GM19043 (cell line): Measurements from ENCODE around the gene NUB1.

Source experiments
- ATAC-seq: cut with Tn5 transposase; IDR thresholded peaks from one replicate; pipeline ENCODE4 v1.9.1; 2021; ENCODE audit warnings: low read depth; ENCODE audit not compliant: unreplicated experiment

Gene NUB1

DNA sequence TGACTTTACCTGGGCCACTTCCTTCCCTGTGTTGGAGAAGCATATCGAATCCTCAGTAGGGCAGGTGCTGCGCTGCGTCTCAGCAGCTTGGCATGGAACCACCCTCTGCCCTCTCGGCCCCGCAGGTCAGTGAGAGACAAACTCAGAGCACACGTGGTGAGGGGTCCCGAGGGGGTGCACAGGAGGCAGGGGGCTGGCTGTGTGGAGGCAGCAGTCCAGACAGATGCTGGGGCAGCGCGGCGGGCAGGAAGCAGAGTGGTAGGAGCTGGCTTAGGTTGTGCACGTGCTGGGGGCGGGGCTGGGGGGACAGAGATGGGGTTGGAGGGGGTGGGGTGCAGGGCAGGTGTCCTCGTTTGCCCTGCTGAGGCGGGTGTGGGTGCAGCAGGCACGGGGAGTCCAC, 33.1 kb downstream of the NUB1 start:
- no peak for ATAC-seq

DNA sequence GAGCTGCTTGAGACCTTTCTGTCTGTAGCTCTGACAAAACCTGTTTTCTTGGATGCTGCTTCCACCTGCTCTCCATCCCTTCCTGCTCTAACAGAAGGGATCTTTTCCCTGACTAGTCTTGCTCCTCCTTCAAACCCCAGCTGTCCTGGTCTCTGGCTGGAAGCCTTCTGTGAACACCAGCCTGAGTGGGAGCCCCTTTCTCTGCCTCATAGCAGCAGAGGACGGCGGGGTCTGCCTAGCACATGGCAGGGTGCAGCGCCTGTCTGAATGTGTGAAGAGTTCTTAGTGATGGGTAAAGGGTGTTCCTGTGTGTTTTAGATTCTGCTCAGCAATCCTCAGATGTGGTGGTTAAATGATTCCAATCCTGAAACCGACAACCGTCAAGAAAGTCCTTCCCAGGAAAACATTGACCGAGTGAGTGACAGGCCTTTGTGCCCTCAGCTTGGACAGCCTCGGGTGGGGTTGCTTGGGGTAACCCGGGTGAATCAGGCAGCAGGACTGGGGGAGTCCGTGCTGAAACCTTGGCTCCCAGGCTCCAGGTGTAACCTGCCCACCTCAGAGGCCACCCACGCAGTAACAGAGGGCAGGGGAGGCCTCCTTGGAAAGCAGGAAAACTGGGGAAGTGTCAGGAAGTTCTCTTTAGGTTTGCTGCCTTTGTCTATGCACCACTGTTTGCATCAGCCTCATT, 34.1 kb downstream of the NUB1 start:
- ATAC-seq, result no peak

DNA sequence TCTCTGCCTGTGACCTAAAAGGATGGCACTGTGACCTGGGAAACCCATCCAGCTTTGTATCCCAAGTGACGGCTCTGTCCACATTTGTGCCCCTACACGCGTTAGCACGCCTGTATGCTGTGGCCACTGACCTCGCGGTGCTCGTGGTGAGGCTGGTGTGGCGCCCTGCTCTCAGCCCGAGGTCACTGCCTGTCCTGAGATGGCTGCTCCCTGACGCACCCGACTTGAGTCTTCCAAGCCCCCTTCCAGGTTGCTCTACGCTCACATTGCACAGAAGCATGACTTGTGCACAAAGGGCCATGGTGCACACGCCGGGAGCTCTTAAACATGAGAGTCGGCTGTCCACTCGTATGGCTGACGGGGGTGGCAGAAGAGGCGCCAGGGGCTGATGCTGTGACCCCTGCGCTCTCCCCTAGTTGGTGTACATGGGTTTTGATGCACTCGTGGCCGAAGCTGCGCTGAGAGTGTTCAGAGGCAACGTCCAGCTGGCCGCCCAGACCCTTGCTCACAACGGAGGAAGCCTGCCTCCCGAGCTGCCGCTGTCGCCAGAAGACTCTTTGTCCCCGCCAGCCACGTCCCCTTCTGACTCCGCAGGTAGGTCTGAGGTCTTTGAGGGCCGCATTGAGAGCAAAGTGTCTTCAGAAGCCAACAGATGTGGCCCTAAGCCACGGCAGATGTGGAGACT, 34.7 kb downstream of the NUB1 start:
- ATAC-seq, result no peak

DNA sequence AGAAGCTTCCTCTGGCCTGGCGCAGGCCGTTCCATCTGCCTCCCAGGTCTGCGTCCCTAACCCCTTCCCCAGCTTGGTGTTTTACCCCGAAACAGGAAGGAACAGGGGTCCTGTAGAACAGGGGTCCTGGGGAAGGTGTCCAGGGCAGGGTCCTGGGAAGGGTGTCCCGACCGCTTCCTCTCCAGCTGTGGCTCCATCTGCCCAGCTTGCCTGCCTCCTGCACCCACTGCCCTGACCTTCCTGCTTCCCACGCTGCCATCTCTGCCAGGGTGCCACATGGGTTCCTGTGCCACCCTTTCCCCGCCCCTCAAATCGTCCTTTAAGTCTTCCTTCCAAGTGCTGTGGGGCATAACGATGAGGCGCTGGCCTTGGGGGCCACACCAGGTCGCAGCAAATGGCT, 35.8 kb downstream of the NUB1 start:
- no peak for ATAC-seq

DNA sequence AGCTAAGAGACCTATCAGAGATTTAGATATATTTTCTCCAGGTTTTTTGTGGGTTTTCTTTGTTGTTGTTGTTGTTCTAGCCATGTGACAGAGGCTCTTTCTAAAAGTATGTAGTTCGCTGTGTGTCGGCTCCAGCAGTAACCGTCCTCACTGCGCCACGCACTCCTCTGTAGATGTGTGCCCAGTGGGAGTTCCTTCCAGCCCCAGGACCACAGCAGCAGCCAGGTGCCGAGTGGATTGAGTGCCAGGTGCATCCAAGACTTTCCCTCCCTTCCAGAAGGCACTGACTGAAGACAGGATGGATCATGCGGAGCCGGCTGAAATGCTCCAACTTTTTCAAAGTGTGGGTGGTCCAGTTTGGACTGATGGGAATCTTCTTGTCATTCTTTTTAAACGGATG, 36.4 kb downstream of the NUB1 start:
- ATAC-seq, result no peak

DNA sequence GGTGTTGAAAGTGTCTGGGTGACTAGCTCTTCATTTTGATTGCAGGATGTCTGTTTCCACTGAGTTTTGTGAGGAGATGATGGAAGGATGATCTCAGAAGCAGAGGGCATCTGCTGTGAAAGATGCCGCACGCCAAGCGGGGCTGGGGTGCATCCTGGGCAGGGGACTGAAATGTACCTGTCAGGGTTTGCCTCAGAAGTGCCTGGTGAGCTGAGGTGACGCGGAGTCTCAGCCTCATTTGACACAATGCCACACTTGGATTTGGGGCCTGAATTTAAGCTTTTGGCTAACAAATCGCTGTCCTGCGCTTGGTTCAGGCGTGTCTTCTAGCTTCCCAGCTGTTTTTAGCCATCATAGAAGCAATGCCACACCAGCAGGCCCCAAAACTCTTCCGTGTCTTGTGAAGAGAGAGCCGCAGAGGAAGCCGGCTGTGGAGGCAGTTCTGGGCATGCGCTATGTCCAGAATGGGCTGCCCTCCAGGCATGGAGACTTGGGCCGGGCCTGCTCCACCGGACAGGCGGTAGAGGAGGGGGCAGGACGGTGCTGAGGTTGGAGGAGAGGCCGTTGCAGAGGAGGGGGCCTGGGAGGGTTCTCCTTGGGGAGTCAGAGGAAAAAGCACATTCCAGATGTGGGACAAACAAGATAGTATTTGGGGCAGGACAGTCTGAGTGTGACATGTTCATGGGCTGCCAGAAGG, 37.0 kb downstream of the NUB1 start:
- no peak for ATAC-seq

DNA sequence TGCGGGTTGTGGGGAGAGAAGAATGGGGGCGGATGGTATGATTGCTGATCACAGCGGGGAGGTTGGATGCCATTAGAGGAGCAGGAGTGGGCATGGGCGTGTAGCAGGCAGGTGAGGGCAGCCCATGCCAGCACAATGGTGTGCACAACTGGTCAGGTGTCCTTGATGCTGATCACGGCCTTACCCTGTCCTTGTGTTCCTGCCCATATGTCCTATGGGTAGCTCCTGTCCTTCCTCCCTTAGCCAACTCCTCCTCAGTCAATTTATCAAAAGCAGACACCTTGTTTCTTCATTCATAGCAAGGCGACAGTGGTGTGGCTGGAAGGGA, 37.5 kb downstream of the NUB1 start:
- ATAC-seq, result no peak

DNA sequence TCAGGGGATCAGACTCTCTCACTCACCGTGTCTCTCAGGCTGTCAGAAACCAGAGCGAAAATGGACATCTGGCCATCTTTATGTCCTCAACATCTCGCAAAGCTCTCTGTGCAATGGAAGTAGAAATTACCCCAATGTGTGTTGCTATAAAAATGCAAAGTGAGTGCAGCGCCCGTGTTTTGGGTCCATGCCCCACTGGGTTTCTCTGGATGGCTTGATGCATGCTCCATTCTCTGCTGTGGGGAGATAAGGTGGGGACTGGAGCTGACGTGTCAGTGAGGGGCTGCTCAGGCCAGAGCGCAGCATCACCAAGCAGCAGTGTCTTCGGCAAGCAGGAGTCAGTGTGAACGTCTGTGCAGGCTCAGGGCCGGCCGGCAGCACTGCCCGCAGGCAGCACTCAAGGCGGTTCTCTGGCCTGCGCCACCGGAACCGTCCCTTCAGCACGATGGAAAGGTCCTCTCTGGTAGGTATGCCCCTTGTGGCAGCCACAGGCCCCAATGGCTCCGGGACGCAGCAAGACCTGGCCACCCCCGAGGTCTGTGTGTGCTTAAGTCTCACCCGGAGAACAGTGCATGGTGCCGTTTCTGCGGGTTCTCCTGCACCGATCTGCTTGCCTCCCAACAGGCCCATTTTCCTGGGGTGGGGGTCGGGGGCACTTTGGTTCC, 38.1 kb downstream of the NUB1 start:
- ATAC-seq, result no peak

DNA sequence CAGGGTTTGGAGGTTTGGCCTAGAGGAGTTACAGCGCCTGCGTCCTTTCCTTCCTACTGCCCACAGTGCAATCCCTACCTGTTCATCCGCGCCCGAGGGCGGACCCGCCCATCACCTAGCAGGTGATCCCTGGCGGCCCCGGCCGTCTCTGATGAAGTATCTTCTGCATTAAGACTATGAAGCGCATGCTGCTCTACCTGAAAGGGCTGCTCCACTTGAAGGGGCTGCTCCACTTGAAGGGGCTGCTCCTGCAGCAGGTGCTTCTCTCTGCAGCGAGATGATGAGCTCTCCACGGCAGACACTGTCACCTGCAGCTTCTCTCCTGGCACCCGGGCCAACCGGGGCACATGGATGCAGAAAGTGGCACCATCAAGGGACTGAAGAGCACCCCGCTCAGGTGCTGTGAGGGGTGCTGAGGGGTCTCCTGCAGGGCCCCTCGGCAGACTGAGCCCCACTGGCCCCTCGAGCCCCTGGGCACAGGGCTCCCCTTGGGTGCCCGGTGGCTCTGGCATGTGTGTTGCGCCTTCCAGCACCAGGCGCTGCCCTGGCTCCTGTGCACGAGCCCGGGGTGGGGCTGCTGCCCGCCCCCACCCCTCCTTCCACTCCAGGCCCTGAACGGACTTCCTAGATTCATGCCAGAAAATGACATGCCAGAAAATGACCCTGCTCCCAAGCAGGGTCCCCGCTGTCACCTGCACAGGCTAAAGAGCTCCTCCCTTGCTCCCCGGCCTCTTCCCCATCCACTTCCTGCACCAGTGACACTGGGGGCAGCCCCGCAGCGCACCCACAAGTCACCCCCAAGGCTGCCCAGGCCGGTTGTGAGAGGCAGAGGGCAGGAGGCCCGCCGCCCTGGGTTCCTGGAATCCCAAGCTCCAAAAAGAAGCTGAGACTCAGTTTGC, 38.8 kb downstream of the NUB1 start:
- ATAC-seq, result no peak

DNA sequence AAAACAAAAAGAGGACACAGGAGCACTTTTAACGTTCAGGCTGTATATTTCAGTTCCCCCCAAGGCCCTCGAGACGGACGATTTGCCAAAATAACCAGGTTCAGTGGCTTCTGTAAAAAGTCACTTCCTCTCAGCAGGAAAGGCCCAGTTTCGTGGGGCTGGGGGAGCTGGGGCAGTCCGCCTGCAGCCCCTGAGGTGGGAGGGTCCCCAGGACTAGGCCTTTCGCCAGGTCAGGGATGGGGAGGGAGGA, 39.4 kb downstream of the NUB1 start:
- no peak for ATAC-seq

DNA sequence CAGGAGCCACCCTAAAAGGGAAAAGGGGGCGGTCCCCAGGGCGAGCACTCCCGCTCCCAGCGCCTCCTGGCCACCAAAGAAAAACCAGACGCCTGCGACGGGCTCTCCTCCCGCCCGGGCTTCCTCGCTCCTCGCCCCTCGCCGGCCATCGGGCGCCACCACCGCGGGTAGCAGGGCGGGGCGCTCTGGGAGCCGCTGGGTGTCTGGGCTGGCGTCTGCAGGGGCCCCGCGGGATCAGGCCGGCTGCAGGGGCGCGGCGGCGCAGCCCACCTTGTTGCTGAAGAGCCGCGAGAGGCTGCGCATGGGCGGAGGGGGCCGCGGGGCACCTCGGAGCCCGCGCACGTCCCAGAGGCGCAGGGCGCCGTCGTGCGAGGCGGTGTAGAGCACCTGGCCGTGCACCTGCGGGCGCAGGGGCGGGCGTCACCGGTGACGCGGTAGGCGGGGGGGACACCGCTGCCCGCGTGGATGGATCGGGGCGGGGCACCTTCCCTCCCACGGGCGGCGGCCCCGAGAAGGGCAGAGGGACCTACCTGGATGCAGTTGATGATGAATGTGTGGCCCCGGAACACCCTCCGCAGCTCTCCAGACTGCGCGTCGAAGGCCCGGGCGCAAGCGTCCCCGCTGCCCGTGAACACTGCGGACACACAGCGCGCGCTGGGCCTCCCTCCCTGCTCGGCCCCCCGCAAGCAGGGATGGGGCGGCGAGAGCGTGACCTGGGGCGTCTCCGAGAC, 39.9 kb downstream of the NUB1 start:
- ATAC-seq, result no peak

DNA sequence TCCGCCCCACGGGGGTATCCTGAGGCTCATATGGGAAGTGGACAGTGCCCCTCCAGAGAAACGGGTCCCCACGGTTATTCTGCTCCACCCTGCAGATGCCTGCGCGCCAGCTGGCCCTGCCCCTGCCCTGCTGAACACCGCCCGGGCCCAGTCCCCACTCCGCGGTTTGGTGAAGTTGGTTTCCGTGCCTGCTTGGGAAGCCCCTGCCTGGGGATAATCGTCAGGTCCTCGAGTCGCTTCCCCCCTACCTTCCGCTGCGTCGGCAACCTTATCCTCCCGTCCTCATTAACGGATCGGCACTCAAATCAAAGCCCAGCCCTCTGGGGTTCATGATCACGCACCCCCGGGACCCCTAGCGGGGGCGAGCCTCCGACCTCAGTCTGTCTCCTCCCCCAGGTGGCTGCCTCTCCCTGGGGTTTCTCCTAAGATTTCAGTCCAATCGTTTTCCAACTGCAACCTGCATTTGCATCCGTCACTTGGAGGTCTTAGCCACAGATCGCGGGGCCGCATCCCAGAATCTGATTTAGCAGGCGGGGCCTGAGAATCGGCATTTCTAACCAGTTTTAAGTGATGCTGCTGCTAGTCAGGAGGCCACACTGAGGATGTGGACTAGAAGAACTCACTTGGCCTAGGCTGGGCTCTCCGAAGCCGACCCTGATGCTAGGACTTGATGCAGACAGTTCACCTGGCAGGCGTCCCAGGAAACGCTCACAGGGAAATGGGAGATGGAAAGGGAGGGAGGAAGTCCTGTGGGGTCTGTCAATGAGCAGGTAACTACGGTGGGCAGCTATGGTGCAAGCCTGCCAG, 40.7 kb downstream of the NUB1 start:
- ATAC-seq, result no peak

DNA sequence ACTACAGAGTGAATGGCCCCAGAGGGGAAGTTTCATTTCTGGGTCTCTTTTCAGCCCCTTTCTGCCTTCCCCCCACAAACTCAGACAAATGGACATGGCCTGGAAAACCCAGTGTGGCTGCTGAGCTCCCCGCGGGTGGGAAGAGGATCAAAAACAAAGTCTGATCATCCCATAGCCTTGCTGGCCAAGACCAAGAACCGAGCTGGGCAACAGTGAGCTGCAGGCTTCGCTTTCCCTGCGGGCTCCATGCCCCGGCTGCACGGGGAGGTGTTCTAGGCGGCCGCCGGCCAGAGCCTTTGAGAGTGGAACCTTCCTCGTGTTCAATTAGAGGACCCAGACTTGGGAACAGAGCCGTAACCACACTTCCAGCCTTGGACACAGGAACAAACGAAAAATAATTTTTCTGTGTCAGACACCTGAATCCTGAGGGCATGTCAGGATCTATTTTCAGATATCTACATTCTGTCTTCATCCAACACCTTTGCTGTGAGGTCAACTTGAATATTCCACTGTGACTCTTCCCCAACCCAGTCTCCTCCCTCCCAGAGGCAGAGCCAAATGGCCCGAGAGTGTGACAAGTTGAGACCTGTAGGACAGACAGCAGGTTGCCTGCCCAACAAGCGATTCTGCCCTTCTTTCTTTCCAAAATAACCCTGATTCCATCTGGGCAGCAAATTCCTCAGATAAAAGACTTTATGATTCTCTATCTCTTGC, 42.2 kb downstream of the NUB1 start:
- ATAC-seq, result no peak

DNA sequence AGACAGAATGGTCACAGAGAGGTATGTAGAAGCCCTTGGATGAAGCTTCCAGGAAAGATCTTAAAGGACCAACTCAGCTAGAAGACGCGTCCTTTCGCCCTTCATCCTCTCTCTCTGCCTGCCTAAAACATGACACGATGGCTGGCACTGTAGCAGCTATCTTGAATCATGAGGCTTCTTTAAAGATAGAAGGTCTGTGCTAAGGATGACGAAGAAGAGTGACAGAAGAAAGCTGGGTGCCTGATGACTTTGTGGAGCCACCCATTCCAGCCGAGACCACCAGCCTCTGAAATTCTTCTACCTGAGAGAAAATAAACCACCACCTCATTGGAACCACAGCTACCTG, 42.7 kb downstream of the NUB1 start:
- ATAC-seq, result no peak

DNA sequence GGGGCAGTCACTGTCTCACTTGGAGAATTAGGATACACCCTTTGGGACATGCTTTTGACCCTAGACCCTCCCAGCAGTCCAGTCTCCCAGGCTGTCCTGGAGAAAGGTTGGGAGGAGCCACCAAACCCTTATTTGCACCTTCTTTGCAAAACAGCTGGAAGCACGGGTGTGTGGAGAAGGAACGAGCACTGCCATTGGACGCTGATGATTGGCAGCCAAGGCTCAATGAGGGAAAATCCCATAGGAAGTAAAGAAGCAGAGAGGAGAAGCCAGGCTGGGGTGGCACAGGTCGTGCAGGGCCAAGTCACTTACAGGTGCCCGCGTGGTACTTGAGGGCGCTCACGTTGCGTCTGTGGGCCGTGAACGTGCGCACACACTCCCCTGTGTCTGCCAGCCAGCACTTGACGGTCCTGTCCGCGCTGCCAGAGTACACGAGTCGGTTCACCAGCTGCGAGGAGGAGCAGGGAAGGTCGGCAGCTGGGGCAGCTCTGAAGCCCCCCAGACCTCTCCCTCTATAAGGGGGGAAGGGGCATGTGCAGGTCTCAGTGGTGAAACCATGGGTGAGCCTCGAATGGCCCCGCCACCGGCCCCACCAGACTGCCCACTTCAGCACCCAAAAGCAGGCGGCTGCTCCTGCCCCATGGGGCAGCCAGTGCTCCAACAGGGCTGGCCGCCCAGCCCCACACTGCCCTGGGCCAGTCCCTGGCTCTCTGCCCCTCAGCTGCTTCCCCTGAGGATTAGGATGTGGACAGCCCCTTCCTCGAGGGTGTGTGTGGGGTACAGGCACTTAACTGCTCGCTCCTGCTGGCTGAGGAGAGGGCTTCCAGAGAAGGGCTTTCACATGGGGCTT, 43.4 kb downstream of the NUB1 start:
- no peak for ATAC-seq

DNA sequence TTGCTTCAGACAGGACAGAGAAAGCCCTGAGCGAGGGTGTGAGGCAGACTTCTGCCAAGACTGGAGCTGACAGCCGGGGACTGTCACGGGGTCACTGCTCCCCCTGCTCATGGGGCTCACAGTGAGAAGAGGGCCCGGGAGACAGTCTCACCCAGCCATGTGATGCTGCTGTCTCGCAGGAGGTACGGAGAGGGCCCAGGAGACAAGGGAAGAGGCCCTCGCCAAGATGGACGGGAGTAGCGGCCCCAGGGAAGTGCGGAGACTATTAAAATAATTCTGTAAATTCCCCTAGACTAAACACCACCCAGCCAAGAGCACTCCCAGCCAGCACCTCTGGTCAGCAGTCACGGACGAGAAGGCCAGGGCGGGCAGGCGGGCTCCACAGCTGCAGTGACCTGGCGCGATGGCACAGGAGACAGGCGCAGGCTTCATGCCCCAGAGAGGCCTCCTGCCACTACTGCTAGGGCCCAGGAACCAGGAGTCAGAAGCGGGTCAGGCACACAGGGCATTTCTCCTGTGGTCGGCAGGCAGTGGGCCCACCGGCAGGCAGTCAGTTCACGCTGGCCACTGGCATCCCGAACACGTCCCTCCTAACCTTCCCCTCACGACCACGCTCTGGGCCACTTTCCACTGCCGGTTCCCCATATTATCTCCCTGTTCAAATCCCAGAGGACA, 44.2 kb downstream of the NUB1 start:
- no peak for ATAC-seq
